ENCODE results near the gene SLC9A3.

GRCh38 chr5:420632-421286 lies 103.5 kb downstream of the SLC9A3 start:
- TF ChIP-seq CTCF (tag by site-specific recombination; IDR thresholded peaks at IDR 0.05) = no peak
- no peak for TF ChIP-seq ZNF423 (tag by site-specific recombination; IDR thresholded peaks at IDR 0.05)
- no peak for TF ChIP-seq ZEB2 (tag by site-specific recombination; IDR thresholded peaks at IDR 0.05)
- TF ChIP-seq ZNF302 (tag by site-specific recombination; IDR thresholded peaks at IDR 0.05; ENCODE audit: low read depth) = no peak
- TF ChIP-seq ZNF549 (tag by site-specific recombination; IDR thresholded peaks at IDR 0.05) = no peak
- no peak for TF ChIP-seq ZNF449 (tag by site-specific recombination; IDR thresholded peaks at IDR 0.05)
- no peak for TF ChIP-seq ZNF473 (tag by site-specific recombination; IDR thresholded peaks at IDR 0.05)
- TF ChIP-seq MYNN (tag by site-specific recombination; IDR thresholded peaks at IDR 0.05; ENCODE audit: borderline replicate concordance) = no peak
- no peak for TF ChIP-seq FEZF1 (tag by site-specific recombination; IDR thresholded peaks at IDR 0.05)
- no peak for TF ChIP-seq ZNF2 (tag by site-specific recombination; IDR thresholded peaks at IDR 0.05)
- TF ChIP-seq SP3 (tag by site-specific recombination; IDR thresholded peaks at IDR 0.05) = no peak
- no peak for TF ChIP-seq ZSCAN5A (tag by site-specific recombination; IDR thresholded peaks at IDR 0.05)
